Endothelial cell (in vitro differentiated cells): ENCODE results near the gene KIF16B. TPM values are rescaled to one million over a fixed set of nuclear protein-coding genes. Genes with fewer than 3 reads are reported as not detected.
A peak's percentile ranks its signal among the peaks of the same experiment; 100 is the strongest.
"Not testable (repeated sequence)": the region's sequence is repeated elsewhere in the genome, so short reads cannot be mapped to it uniquely, and the experiment has no call there.

Experiments
- DNase-seq: peaks from one replicate; pipeline ENCODE4 v3.0.0; 2021; ENCODE audit warnings: low spot score
- H3K27ac Mint-ChIP-seq: one replicate; pipeline ENCODE4 v1.8.0; 2021; ENCODE audit warnings: mixed read lengths, inconsistent platforms; ENCODE audit not compliant: unreplicated experiment
- H3K27me3 Mint-ChIP-seq: one replicate; pipeline ENCODE4 v1.8.0; 2021; ENCODE audit warnings: mild to moderate bottlenecking, moderate library complexity, mixed read lengths, inconsistent platforms; ENCODE audit not compliant: unreplicated experiment
- H3K36me3 Mint-ChIP-seq: one replicate; pipeline ENCODE4 v1.8.0; 2021; ENCODE audit warnings: mild to moderate bottlenecking, low read depth, mixed read lengths, inconsistent platforms; ENCODE audit not compliant: unreplicated experiment
- H3K4me1 Mint-ChIP-seq: one replicate; pipeline ENCODE4 v1.8.0; 2021; ENCODE audit warnings: mild to moderate bottlenecking, mixed read lengths, inconsistent platforms; ENCODE audit not compliant: unreplicated experiment
- H3K4me3 Mint-ChIP-seq: one replicate; pipeline ENCODE4 v1.8.0; 2021; ENCODE audit warnings: mild to moderate bottlenecking, mixed read lengths, inconsistent platforms; ENCODE audit not compliant: unreplicated experiment
- H3K9me3 Mint-ChIP-seq: one replicate; pipeline ENCODE4 v1.8.0; 2021; ENCODE audit warnings: mixed read lengths, inconsistent platforms; ENCODE audit not compliant: unreplicated experiment
- CTCF ChIP-seq: fragments of 200-600 bp; sonication (generic); IDR thresholded peaks from one replicate; pipeline ENCODE4 v1.5.0; 2021; ENCODE audit warnings: antibody characterized with exemption; ENCODE audit not compliant: unreplicated experiment
- total RNA-seq: library from RNA; stranded (reverse); fragmentation: NEBNext Ultra II Directional; extraction: Animal tissue kit (Norgen Biotek cat#: 25700); gene quantifications from one replicate; pipeline ENCODE4 v1.2.1, GENCODE V29; 2021; ENCODE audit not compliant: unreplicated experiment

Gene KIF16B
- total RNA-seq, 1 donor from 2014 or later = 10.5 TPM

GRCh38 chr20:16520154-16520553 is 53.1 kb downstream of the KIF16B start:
- TF ChIP-seq CTCF = no peak
- peaks cover 16% of the 10 kb centered on the region for H3K4me1 Mint-ChIP-seq
- H3K27ac Mint-ChIP-seq = no peak overlapping the region
- H3K27me3 Mint-ChIP-seq = no peaks in the 10 kb centered on the region
- no peak overlapping the region for H3K4me3 Mint-ChIP-seq
- no peaks in the 10 kb centered on the region for H3K9me3 Mint-ChIP-seq
- peaks cover 5% of the 10 kb centered on the region for H3K36me3 Mint-ChIP-seq
- no peak for DNase-seq

GRCh38 chr20:16519673-16520072 is 53.6 kb downstream of the KIF16B start:
- H3K4me3 Mint-ChIP-seq, H3K27ac Mint-ChIP-seq, DNase-seq, H3K9me3 Mint-ChIP-seq, H3K36me3 Mint-ChIP-seq, H3K27me3 Mint-ChIP-seq: not testable (repeated sequence)
- peaks cover 16% of the 10 kb centered on the region for H3K4me1 Mint-ChIP-seq

GRCh38 chr20:16518784-16519084 is 54.5 kb downstream of the KIF16B start:
- Mint-ChIP-seq H3K9me3 (no peaks in the 10 kb centered on the region), H3K4me3 (no peak overlapping the region), H3K27ac (no peak overlapping the region), H3K4me1 (peaks cover 21% of the 10 kb centered on the region), H3K27me3 (no peaks in the 10 kb centered on the region), H3K36me3 (no peaks in the 10 kb centered on the region)
- no peak for DNase-seq
- no peak for TF ChIP-seq CTCF

GRCh38 chr20:16517946-16518783 is 55.1 kb downstream of the KIF16B start:
- Mint-ChIP-seq H3K4me1 (peaks cover 21% of the 10 kb centered on the region), H3K4me3 (no peak overlapping the region), H3K36me3 (no peaks in the 10 kb centered on the region), H3K27ac (no peak overlapping the region), H3K27me3 (peaks cover 1% of the 10 kb centered on the region), H3K9me3 (no peaks in the 10 kb centered on the region)
- TF ChIP-seq CTCF = peak; percentile 61
- peak; percentile 53 for DNase-seq

- Mint-ChIP-seq H3K4me3 (no peak overlapping the region), H3K36me3 (no peaks in the 10 kb centered on the region), H3K27me3 (peaks cover 1% of the 10 kb centered on the region), H3K27ac (no peak overlapping the region), H3K4me1 (peaks cover 21% of the 10 kb centered on the region), H3K9me3 (no peaks in the 10 kb centered on the region)
- no peak for TF ChIP-seq CTCF
- no peak for DNase-seq
These were observed 56.5 kb downstream of the KIF16B start for GRCh38 chr20:16516794-16517193.
